ENCODE results near the gene SLC17A2.

- TF ChIP-seq CTCF (IDR thresholded peaks at IDR 0.05) = no peak
- TF ChIP-seq POLR2A (IDR thresholded peaks at IDR 0.05) = peak; percentile 86
These were observed at the start of gene SLC17A2 for GRCh38 chr6:25930532-25931410.
